CD4-positive, alpha-beta T cell treated with Interleukin-6 for 4 hours (primary cell): ENCODE results near the gene CHRNA4.

Experiments
- DNase-seq: peaks from one replicate; pipeline ENCODE4 v3.0.0-alpha.2; 2020; ENCODE audit warnings: mixed read lengths

The CHRNA4 gene

GRCh38 chr20:63360850-63361518 is at the start of gene CHRNA4:
Gene CHRNA4, minus strand, starts transcription at chr20:63361349. Its CDS starts 184 bp downstream, at chr20:63361165.
- DNase-seq, result no peak

- DNase-seq, result no peak
These were observed 48.8 kb upstream of the CHRNA4 start for GRCh38 chr20:63409834-63410435.

GRCh38 chr20:63409066-63409833 is 48.1 kb upstream of the CHRNA4 start:
- DNase-seq, result peak; percentile 17

- DNase-seq, result no peak
These were observed 47.5 kb upstream of the CHRNA4 start for GRCh38 chr20:63408684-63409046.

- DNase-seq, result no peak
These were observed 47.0 kb upstream of the CHRNA4 start for GRCh38 chr20:63407928-63408683.

- DNase-seq, result no peak
These were observed 45.6 kb upstream of the CHRNA4 start for GRCh38 chr20:63406617-63407245.

GRCh38 chr20:63406011-63406410 is 44.9 kb upstream of the CHRNA4 start:
- no peak for DNase-seq

GRCh38 chr20:63405102-63405730 is 44.1 kb upstream of the CHRNA4 start:
- DNase-seq, result no peak

- no peak for DNase-seq
These were observed 43.3 kb upstream of the CHRNA4 start for GRCh38 chr20:63404129-63405085.

- DNase-seq, result no peak
These were observed 42.4 kb upstream of the CHRNA4 start for GRCh38 chr20:63403403-63404105.

GRCh38 chr20:63402860-63403220 is 41.7 kb upstream of the CHRNA4 start:
- no peak for DNase-seq

- no peak for DNase-seq
These were observed 41.2 kb upstream of the CHRNA4 start for GRCh38 chr20:63402181-63402859.

- DNase-seq, result no peak
These were observed 40.4 kb upstream of the CHRNA4 start for GRCh38 chr20:63401384-63402110.

GRCh38 chr20:63400486-63401210 is 39.5 kb upstream of the CHRNA4 start:
- DNase-seq, result no peak

- no peak for DNase-seq
These were observed 38.6 kb upstream of the CHRNA4 start for GRCh38 chr20:63399596-63400375.

- DNase-seq, result no peak
These were observed 37.8 kb upstream of the CHRNA4 start for GRCh38 chr20:63398744-63399514.

- DNase-seq, result no peak
These were observed 36.8 kb upstream of the CHRNA4 start for GRCh38 chr20:63397946-63398450.
